GM23248 (cell line): Measurements from ENCODE around the gene SLC2A10.

Experiments used
- EZH2 ChIP-seq: fragments of 200-600 bp; sonication (generic); IDR thresholded peaks from 2 replicates; pipeline ENCODE4 v1.6.1; 2018; ENCODE audit warnings: antibody characterized with exemption, mild to moderate bottlenecking; ENCODE audit not compliant: insufficient read depth, poor library complexity, severe bottlenecking
- EZH2phosphoT487 ChIP-seq: fragments of 200-600 bp; sonication (generic); IDR thresholded peaks from 2 replicates; pipeline ENCODE4 v1.6.1; 2018; ENCODE audit warnings: antibody characterized with exemption, moderate library complexity, mild to moderate bottlenecking, low read depth; ENCODE audit not compliant: insufficient read depth

- TF ChIP-seq EZH2phosphoT487: no peak
- TF ChIP-seq EZH2: no peak
These were observed 12.6 kb upstream of the SLC2A10 start for GRCh38 chr20:46696791-46697279.
